Stimulated activated naive CD4-positive, alpha-beta T cell (primary cell): Measurements from ENCODE around the gene MCM7.
A peak's percentile ranks its signal among the peaks of the same experiment; 100 is the strongest.

Experiments used
- DNase-seq, 6 experiments: peaks; one replicate each; lab custom pipeline; 2025; lab: John Stamatoyannopoulos, UW

MCM7 gene

GRCh38 chr7:100093925-100094486 lies 7.2 kb downstream of the MCM7 start:
- DNase-seq, result no peak

GRCh38 chr7:100093498-100093897 lies 7.7 kb downstream of the MCM7 start:
- no peak for DNase-seq

- DNase-seq, result no peak
Measured at GRCh38 chr7:100093054-100093453, 8.1 kb downstream of the MCM7 start.

- DNase-seq, result no peak
Measured at GRCh38 chr7:100091411-100092181, 9.6 kb downstream of the MCM7 start.

- no peak for DNase-seq
Measured at GRCh38 chr7:100090527-100091410, 10.4 kb downstream of the MCM7 start.

- DNase-seq, result no peak
Measured at GRCh38 chr7:100089458-100090196, 11.6 kb downstream of the MCM7 start.

- DNase-seq, result peak; percentile 70 to 89 (median 84)
Measured at GRCh38 chr7:100088621-100089457, 12.4 kb downstream of the MCM7 start, which contains the start of gene COPS6. Gene COPS6, plus strand, starts transcription at chr7:100088969. Its CDS starts 22 bp downstream, at chr7:100088991.

- no peak for DNase-seq
Measured at GRCh38 chr7:100088095-100088620, 13.0 kb downstream of the MCM7 start.

- no peak for DNase-seq
Measured at GRCh38 chr7:100087055-100087750, 14.0 kb downstream of the MCM7 start.

- DNase-seq, result no peak
Measured at GRCh38 chr7:100085515-100085914, 15.7 kb downstream of the MCM7 start.

GRCh38 chr7:100082978-100083377 lies 18.2 kb downstream of the MCM7 start:
- DNase-seq, result no peak

- DNase-seq, result peak; percentile 89 to 97 (median 96)
Measured at GRCh38 chr7:100081535-100082102, 19.6 kb downstream of the MCM7 start, which contains the start of gene ZNF3. Gene ZNF3, minus strand, starts transcription at chr7:100081723. Its CDS starts 4,366 bp downstream, at chr7:100077357.

- DNase-seq, result peak in 1 of 6 experiments; percentile 43
Measured at GRCh38 chr7:100080907-100081534, 20.2 kb downstream of the MCM7 start.

GRCh38 chr7:100079024-100079560 lies 22.1 kb downstream of the MCM7 start:
- no peak for DNase-seq

- no peak for DNase-seq
Measured at GRCh38 chr7:100077205-100077604, 24.0 kb downstream of the MCM7 start.

GRCh38 chr7:100075418-100075817 lies 25.8 kb downstream of the MCM7 start:
- DNase-seq, result no peak

GRCh38 chr7:100074841-100075240 lies 26.4 kb downstream of the MCM7 start:
- DNase-seq, result no peak

- DNase-seq, result no peak
Measured at GRCh38 chr7:100072462-100072861, 28.7 kb downstream of the MCM7 start.
